GM13977 (cell line): ENCODE results near the gene CHN1.

ENCODE experiments used
- DNase-seq: peaks from one replicate; pipeline ENCODE4 v3.0.0; 2012; ENCODE audit warnings: low spot score
- CTCF ChIP-seq: IDR thresholded peaks from 2 replicates; pipeline ENCODE4 v1.5.1; 2012; ENCODE audit warnings: mild to moderate bottlenecking, control low read depth; ENCODE audit not compliant: insufficient read depth; ENCODE audit errors: extremely low read depth, missing control alignments
- in situ Hi-C: fragments of 300-500 bp; cut with MboI; formaldehyde crosslinking; loops from one replicate; pipeline ENCODE4 v1.12.0; 2022; ENCODE audit warnings: low sequenced_read_pairs, low pct_unique_long_range_greater_than_20kb, mixed read lengths, inconsistent platforms; ENCODE audit not compliant: unreplicated experiment

The CHN1 gene

GRCh38 chr2:174902506-174903263, 102.5 kb downstream of the CHN1 start:
- DNase-seq, result no peak
- in situ Hi-C loops, result no loop called here
- TF ChIP-seq CTCF, result no peak

- no peak for DNase-seq
- TF ChIP-seq CTCF, result no peak
- in situ Hi-C loops, result no loop called here
Observed at GRCh38 chr2:174901075-174901474, 104.1 kb downstream of the CHN1 start.

- TF ChIP-seq CTCF, result no peak
Observed at GRCh38 chr2:174897286-174897685, 107.9 kb downstream of the CHN1 start.

GRCh38 chr2:174893018-174893417, 112.2 kb downstream of the CHN1 start:
- no peak for DNase-seq
- in situ Hi-C loops, result no loop called here
- TF ChIP-seq CTCF, result no peak

More at GRCh38 chr2:174897286-174897685, 107.9 kb downstream of the CHN1 start:
- DNase-seq, result no peak
- in situ Hi-C loops, result no loop called here

- in situ Hi-C loops, result no loop called here
- DNase-seq, result no peak
- no peak for TF ChIP-seq CTCF
Observed at GRCh38 chr2:174892546-174892945, 112.6 kb downstream of the CHN1 start.

GRCh38 chr2:174888646-174889271, 116.4 kb downstream of the CHN1 start:
- DNase-seq, result no peak
- no peak for TF ChIP-seq CTCF
- in situ Hi-C loops, result no loop called here
